WTC11 (cell line): ENCODE data around the gene HOXC4.

Experiments
- CTCF ChIP-seq: fragments of 200-600 bp; IDR thresholded peaks from 2 replicates; pipeline ENCODE4 v1.8.0; 2022; ENCODE audit warnings: antibody characterized with exemption
- HMGXB4 ChIP-seq: sonication (generic); formaldehyde crosslinking; IDR thresholded peaks from 2 replicates; pipeline ENCODE4 v1.8.1; 2023; ENCODE audit warnings: mild to moderate bottlenecking, moderate library complexity, missing genetic modification reagents
- ZNF396 ChIP-seq: fragments of 250-450 bp; sonication (Bioruptor Pico); IDR thresholded peaks from 2 replicates; pipeline ENCODE4 v1.8.0; 2021; ENCODE audit warnings: mild to moderate bottlenecking, moderate library complexity, borderline replicate concordance

GRCh38 chr12:54038284-54038870, 15.3 kb upstream of the HOXC4 start:
- TF ChIP-seq CTCF (no peak), HMGXB4 (CRISPR knock-in tag) (no peak), ZNF396 (CRISPR knock-in tag) (no peak)
